Astrocyte (in vitro differentiated cells and primary cell): ENCODE measurements around the gene CADPS. TPM values are rescaled to one million over a fixed set of nuclear protein-coding genes. Genes with fewer than 3 reads are reported as not detected.

Source experiments
- DNase-seq: peaks from one replicate; pipeline ENCODE4 v3.0.0-alpha.2; 2010; ENCODE audit warnings: low read depth
- FAIRE-seq: peaks from 2 replicates; lab custom pipeline; 2011; peaks lifted over from hg19 to GRCh38; lab: Jason Lieb, UNC
- H2AFZ ChIP-seq: 2 replicates; pipeline ENCODE4 v1.6.0; 2012; ENCODE audit warnings: low read depth, low read length, inconsistent platforms
- H3K27ac ChIP-seq: 2 replicates; pipeline ENCODE4 v1.5.1; 2011; ENCODE audit warnings: low read depth, low read length, inconsistent platforms
- H3K27me3 ChIP-seq: 2 replicates; pipeline ENCODE4 v1.6.0; 2011; ENCODE audit warnings: low read length, inconsistent platforms; ENCODE audit not compliant: insufficient read depth
- H3K36me3 ChIP-seq: 2 replicates; pipeline ENCODE4 v1.5.1; 2011; ENCODE audit warnings: low read length, inconsistent platforms; ENCODE audit not compliant: insufficient read depth
- H3K4me1 ChIP-seq: 2 replicates; pipeline ENCODE4 v1.5.1; 2011; ENCODE audit warnings: low read length, inconsistent platforms; ENCODE audit not compliant: insufficient read depth
- H3K4me2 ChIP-seq: 2 replicates; pipeline ENCODE4 v1.6.0; 2012; ENCODE audit warnings: low read length, inconsistent platforms
- H3K4me3 ChIP-seq: 2 replicates; pipeline ENCODE4 v1.5.1; 2011; ENCODE audit warnings: low read depth, mild to moderate bottlenecking, low read length, inconsistent platforms; ENCODE audit not compliant: insufficient read depth
- H3K79me2 ChIP-seq: 2 replicates; pipeline ENCODE4 v1.6.0; 2012; ENCODE audit warnings: mild to moderate bottlenecking, low read length, inconsistent platforms; ENCODE audit not compliant: insufficient read depth
- H3K9ac ChIP-seq: 2 replicates; pipeline ENCODE4 v1.6.0; 2012; ENCODE audit warnings: mild to moderate bottlenecking, low read length, inconsistent platforms
- H3K9me3 ChIP-seq: 2 replicates; pipeline ENCODE4 v1.5.1; 2012; ENCODE audit warnings: low read depth, mild to moderate bottlenecking, low read length, inconsistent platforms; ENCODE audit not compliant: insufficient read depth
- H4K20me1 ChIP-seq: 2 replicates; pipeline ENCODE4 v1.6.0; 2012; ENCODE audit warnings: low read length, inconsistent platforms; ENCODE audit not compliant: insufficient read depth
- H3K27ac Mint-ChIP-seq: one replicate; pipeline ENCODE4 v1.8.0; 2021; ENCODE audit warnings: mild to moderate bottlenecking, mixed read lengths; ENCODE audit not compliant: unreplicated experiment
- H3K27me3 Mint-ChIP-seq: one replicate; pipeline ENCODE4 v1.8.0; 2021; ENCODE audit warnings: low read depth, mixed read lengths; ENCODE audit not compliant: unreplicated experiment
- H3K36me3 Mint-ChIP-seq: one replicate; pipeline ENCODE4 v1.8.0; 2021; ENCODE audit warnings: low read depth, mixed read lengths; ENCODE audit not compliant: unreplicated experiment
- H3K4me1 Mint-ChIP-seq: one replicate; pipeline ENCODE4 v1.8.0; 2021; ENCODE audit warnings: low read depth, mixed read lengths; ENCODE audit not compliant: unreplicated experiment
- H3K4me3 Mint-ChIP-seq: one replicate; pipeline ENCODE4 v1.8.0; 2021; ENCODE audit warnings: mild to moderate bottlenecking, moderate library complexity, mixed read lengths; ENCODE audit not compliant: unreplicated experiment
- H3K9me3 Mint-ChIP-seq: one replicate; pipeline ENCODE4 v1.8.0; 2021; ENCODE audit warnings: mild to moderate bottlenecking, mixed read lengths; ENCODE audit not compliant: unreplicated experiment
- CTCF ChIP-seq: IDR thresholded peaks from 2 replicates; pipeline ENCODE4 v1.5.1; 2011; ENCODE audit warnings: low read depth, mild to moderate bottlenecking, inconsistent platforms, low read length, moderate library complexity; ENCODE audit not compliant: insufficient read depth
- EZH2 ChIP-seq: IDR thresholded peaks from 2 replicates; pipeline ENCODE4 v1.6.1; 2012; ENCODE audit warnings: mild to moderate bottlenecking, low read length, inconsistent platforms; ENCODE audit not compliant: insufficient read depth
- total RNA-seq: library from RNA; stranded (reverse); gene quantifications from 2 replicates; pipeline ENCODE4 v1.2.1, GENCODE V29; 2021

Gene CADPS
- total RNA-seq, 1 donor from 2014 or later: 5.4 TPM

- no peak overlapping the region for H3K27ac ChIP-seq
- no peaks in the 10 kb centered on the region for H3K27me3 ChIP-seq
- H3K9ac ChIP-seq: no peak overlapping the region
- Mint-ChIP-seq H3K4me3 (no peak overlapping the region), H3K4me1 (peaks cover 2% of the 10 kb centered on the region), H3K36me3 (no peaks in the 10 kb centered on the region), H3K27me3 (no peaks in the 10 kb centered on the region), H3K27ac (no peak overlapping the region), H3K9me3 (no peaks in the 10 kb centered on the region)
- H4K20me1 ChIP-seq: no peaks in the 10 kb centered on the region
- DNase-seq: no peak
- no peaks in the 10 kb centered on the region for H3K4me1 ChIP-seq
- H3K9me3 ChIP-seq: no peaks in the 10 kb centered on the region
- no peaks in the 10 kb centered on the region for H3K79me2 ChIP-seq
- FAIRE-seq: no peak
- no peak overlapping the region for H2AFZ ChIP-seq
- H3K4me3 ChIP-seq: no peak overlapping the region
- no peaks in the 10 kb centered on the region for H3K36me3 ChIP-seq
- TF ChIP-seq EZH2 (no peak), CTCF (no peak)
- H3K4me2 ChIP-seq: no peak overlapping the region
These were observed 94.1 kb downstream of the CADPS start for GRCh38 chr3:62781121-62781520.

GRCh38 chr3:62777674-62778073, 97.5 kb downstream of the CADPS start:
- no peaks in the 10 kb centered on the region for H4K20me1 ChIP-seq
- no peaks in the 10 kb centered on the region for H3K27me3 ChIP-seq
- H3K36me3 ChIP-seq: no peaks in the 10 kb centered on the region
- H3K27ac ChIP-seq: no peak overlapping the region
- H3K9ac ChIP-seq: no peak overlapping the region
- DNase-seq (no peak), FAIRE-seq (no peak)
- H3K4me1 ChIP-seq: no peaks in the 10 kb centered on the region
- H3K4me3 Mint-ChIP-seq: no peak overlapping the region
- no peaks in the 10 kb centered on the region for H3K79me2 ChIP-seq
- H3K9me3 Mint-ChIP-seq: no peaks in the 10 kb centered on the region
- H3K9me3 ChIP-seq: no peaks in the 10 kb centered on the region
- no peaks in the 10 kb centered on the region for H3K4me1 Mint-ChIP-seq
- no peak for TF ChIP-seq CTCF
- TF ChIP-seq EZH2: no peak
- H3K27me3 Mint-ChIP-seq: no peaks in the 10 kb centered on the region
- H3K4me3 ChIP-seq: no peak overlapping the region
- H3K36me3 Mint-ChIP-seq: no peaks in the 10 kb centered on the region
- no peak overlapping the region for H3K4me2 ChIP-seq
- no peak overlapping the region for H2AFZ ChIP-seq
- no peak overlapping the region for H3K27ac Mint-ChIP-seq

GRCh38 chr3:62777130-62777529, 98.1 kb downstream of the CADPS start:
- Mint-ChIP-seq H3K27ac (no peak overlapping the region), H3K4me3 (no peak overlapping the region), H3K36me3 (no peaks in the 10 kb centered on the region), H3K9me3 (no peaks in the 10 kb centered on the region), H3K27me3 (no peaks in the 10 kb centered on the region), H3K4me1 (no peaks in the 10 kb centered on the region)
- H3K4me1 ChIP-seq: no peaks in the 10 kb centered on the region
- no peaks in the 10 kb centered on the region for H3K36me3 ChIP-seq
- H3K79me2 ChIP-seq: no peaks in the 10 kb centered on the region
- H3K27me3 ChIP-seq: no peaks in the 10 kb centered on the region
- no peaks in the 10 kb centered on the region for H3K9me3 ChIP-seq
- FAIRE-seq (no peak), DNase-seq (no peak)
- H3K9ac ChIP-seq: no peak overlapping the region
- TF ChIP-seq EZH2 (no peak), CTCF (no peak)
- H2AFZ ChIP-seq: no peak overlapping the region
- H3K4me2 ChIP-seq: no peak overlapping the region
- no peaks in the 10 kb centered on the region for H4K20me1 ChIP-seq
- no peak overlapping the region for H3K4me3 ChIP-seq
- H3K27ac ChIP-seq: no peak overlapping the region
